WTC11 (cell line): Measurements from ENCODE around the gene MAPT. TPM values are rescaled to one million over a fixed set of nuclear protein-coding genes. Genes with fewer than 3 reads are reported as not detected.
"Not testable (repeated sequence)": the region's sequence is repeated elsewhere in the genome, so short reads cannot be mapped to it uniquely, and the experiment has no call there.

ENCODE experiments used
- ATAC-seq: fragments of 200-7000 bp; cut with Tn5 transposase; 2 replicates; pipeline ENCODE4 v1.10.0; 2021; ENCODE audit warnings: mild to moderate bottlenecking, moderate library complexity
- CTCF ChIA-PET: fragments of 300-600 bp; sonication (Branson Sonifier 250); formaldehyde crosslinking; loops from one replicate; lab custom pipeline; 2021; ENCODE audit warnings: antibody characterized with exemption; lab: Charles Lee
- POLR2A ChIA-PET: fragments of 350-600 bp; sonication (Branson Sonifier 250); formaldehyde crosslinking; loops from one replicate; lab custom pipeline; 2021; ENCODE audit warnings: antibody characterized with exemption; lab: Charles Lee
- DNase-seq: peaks from one replicate; pipeline ENCODE4 v3.0.0; 2021; ENCODE audit warnings: low spot score
- H3K27ac Mint-ChIP-seq: 2 replicates; pipeline ENCODE4 v1.8.0; 2021; ENCODE audit warnings: mixed read lengths
- H3K27me3 Mint-ChIP-seq: 2 replicates; pipeline ENCODE4 v1.8.0; 2021; ENCODE audit warnings: low read depth, mild to moderate bottlenecking, moderate library complexity, mixed read lengths
- H3K36me3 Mint-ChIP-seq: 2 replicates; pipeline ENCODE4 v1.8.0; 2021; ENCODE audit warnings: mixed read lengths
- H3K4me1 Mint-ChIP-seq: 2 replicates; pipeline ENCODE4 v1.8.0; 2022; ENCODE audit warnings: mixed read lengths
- H3K4me3 Mint-ChIP-seq: 2 replicates; pipeline ENCODE4 v1.8.0; 2021; ENCODE audit warnings: mild to moderate bottlenecking, moderate library complexity, mixed read lengths
- H3K9me3 Mint-ChIP-seq: 2 replicates; pipeline ENCODE4 v1.8.0; 2021; ENCODE audit warnings: mixed read lengths
- ARID4B ChIP-seq: sonication (generic); formaldehyde crosslinking; IDR thresholded peaks from 2 replicates; pipeline ENCODE4 v1.8.0; 2023; ENCODE audit warnings: missing genetic modification reagents, mild to moderate bottlenecking, borderline replicate concordance
- CBFB ChIP-seq: sonication (generic); formaldehyde crosslinking; IDR thresholded peaks from 2 replicates; pipeline ENCODE4 v1.8.1; 2022; ENCODE audit warnings: mild to moderate bottlenecking, low read depth, missing genetic modification reagents
- HMGA2 ChIP-seq: fragments of 250-450 bp; sonication (Bioruptor Pico); IDR thresholded peaks from 2 replicates; pipeline ENCODE4 v1.4.0; 2021; ENCODE audit warnings: mild to moderate bottlenecking, moderate library complexity
- HMGXB4 ChIP-seq: sonication (generic); formaldehyde crosslinking; IDR thresholded peaks from 2 replicates; pipeline ENCODE4 v1.8.1; 2023; ENCODE audit warnings: mild to moderate bottlenecking, moderate library complexity, missing genetic modification reagents
- NFATC4 ChIP-seq: fragments of 250-450 bp; sonication (Bioruptor Pico); IDR thresholded peaks from 2 replicates; pipeline ENCODE4 v1.9.0; 2021; ENCODE audit warnings: mild to moderate bottlenecking
- TEAD1 ChIP-seq: sonication (generic); formaldehyde crosslinking; IDR thresholded peaks from 2 replicates; pipeline ENCODE4 v1.8.0; 2022; ENCODE audit warnings: mild to moderate bottlenecking, missing genetic modification reagents
- USF1 ChIP-seq: sonication (generic); formaldehyde crosslinking; IDR thresholded peaks from 2 replicates; pipeline ENCODE4 v1.8.0; 2022; ENCODE audit warnings: mild to moderate bottlenecking, missing genetic modification reagents
- ZNF219 ChIP-seq: sonication (generic); formaldehyde crosslinking; IDR thresholded peaks from 2 replicates; pipeline ENCODE4 v1.8.0; 2023; ENCODE audit warnings: missing genetic modification reagents, mild to moderate bottlenecking, borderline replicate concordance
- ZNF232 ChIP-seq: sonication (generic); formaldehyde crosslinking; IDR thresholded peaks from 2 replicates; pipeline ENCODE4 v1.8.0; 2022; ENCODE audit warnings: mild to moderate bottlenecking, missing genetic modification reagents
- ZNF416 ChIP-seq: fragments of 250-450 bp; sonication (Bioruptor Pico); IDR thresholded peaks from 2 replicates; pipeline ENCODE4 v1.9.0; 2021; ENCODE audit warnings: mild to moderate bottlenecking, inconsistent platforms
- ZNF532 ChIP-seq: fragments of 250-450 bp; sonication (Bioruptor Pico); IDR thresholded peaks from 2 replicates; pipeline ENCODE4 v1.9.0; 2021; ENCODE audit warnings: mild to moderate bottlenecking, borderline replicate concordance
- total RNA-seq: library from RNA; stranded (reverse); gene quantifications from 3 replicates; pipeline ENCODE4 v1.2.3, GENCODE V29; 2021

MAPT gene
- total RNA-seq, 1 experiment from 2014 or later, result 2.2 TPM

- TF ChIP-seq NFATC4 (CRISPR knock-in tag), result no peak
Observed at GRCh38 chr17:46013502-46014165, 119.3 kb downstream of the MAPT start (continued).

GRCh38 chr17:46019408-46019925 lies 125.1 kb downstream of the MAPT start:
- POLR2A ChIA-PET, H3K4me1 Mint-ChIP-seq, DNase-seq, H3K27me3 Mint-ChIP-seq, ATAC-seq, H3K9me3 Mint-ChIP-seq, H3K27ac Mint-ChIP-seq, H3K4me3 Mint-ChIP-seq, H3K36me3 Mint-ChIP-seq: not testable (repeated sequence)
- CTCF ChIA-PET, result interaction anchor here (1.3 kb wide), 1 partner anchor 25 kb away, joined by 3 read pairs; no protein-coding TSS in a partner anchor

- Mint-ChIP-seq H3K4me3 (no peak overlapping the region), H3K27ac (no peak overlapping the region; the same call in 1 of the 2 replicates), H3K9me3 (no peaks in the 10 kb centered on the region), H3K36me3 (peaks cover 3% of the 10 kb centered on the region; the same call in 1 of the 2 replicates), H3K4me1 (no peaks in the 10 kb centered on the region), H3K27me3 (no peaks in the 10 kb centered on the region)
- ChIA-PET CTCF (interaction anchor here (1.3 to 1.8 kb wide), 2 partner anchors 24 to 49 kb away, joined by 3 to 9 read pairs; no protein-coding TSS in a partner anchor), POLR2A (no interaction called here)
- ATAC-seq, result no peak
- TF ChIP-seq ZNF532 (CRISPR knock-in tag), result no peak
- TF ChIP-seq HMGA2 (CRISPR knock-in tag), result no peak
- TF ChIP-seq USF1, result no peak
- no peak for TF ChIP-seq ZNF416
- TF ChIP-seq ARID4B (CRISPR knock-in tag), result no peak
- TF ChIP-seq ZNF219 (CRISPR knock-in tag), result no peak
- TF ChIP-seq ZNF232, result no peak
- no peak for TF ChIP-seq HMGXB4
- TF ChIP-seq TEAD1 (CRISPR knock-in tag), result no peak
- TF ChIP-seq CBFB (CRISPR knock-in tag), result no peak
- no peak for DNase-seq
Observed at GRCh38 chr17:46020023-46020761, 125.8 kb downstream of the MAPT start.
